ENCODE results near the gene BTN3A1.

BTN3A1 gene

DNA sequence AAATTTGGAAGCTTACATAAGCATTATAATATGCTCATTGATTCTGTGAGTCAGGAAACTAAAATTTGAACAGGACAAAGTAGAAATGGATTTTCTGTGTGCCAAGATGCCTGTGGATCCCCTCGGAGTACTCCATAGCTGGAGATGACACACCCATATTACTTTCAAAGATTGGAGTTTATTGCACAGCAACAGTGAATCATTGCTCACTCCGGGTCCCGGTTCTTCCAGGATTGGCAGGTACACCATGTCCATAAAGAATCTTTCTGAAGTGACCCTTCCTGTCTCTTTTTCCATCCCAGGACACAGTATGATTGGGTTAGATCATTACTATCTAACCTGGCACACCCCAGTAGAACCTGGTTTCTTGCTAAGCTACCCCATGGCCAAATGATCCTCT is 21.8 kb upstream of the BTN3A1 start:
- no peak for DNase-seq

DNA sequence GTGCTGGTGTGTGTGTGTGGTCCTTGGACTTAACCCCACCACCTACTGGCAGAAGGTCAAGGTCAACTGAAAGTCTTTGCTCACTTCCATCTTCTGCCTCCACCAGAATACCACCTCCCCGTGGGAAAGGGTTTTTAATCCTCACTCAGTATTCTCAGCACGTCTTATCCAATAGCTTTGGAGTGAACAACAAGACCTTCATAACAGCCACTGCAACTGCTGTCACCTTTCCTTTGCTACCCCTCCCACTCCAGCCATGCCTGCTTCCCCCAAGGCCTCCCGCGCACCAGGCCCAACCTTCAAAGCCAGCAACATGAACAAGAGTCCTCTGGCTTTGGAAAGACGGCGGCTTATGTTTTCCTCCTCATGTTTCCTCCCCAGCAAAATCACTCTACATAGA is 20.0 kb upstream of the BTN3A1 start:
- DNase-seq: no peak

- DNase-seq: no peak
These were observed 18.3 kb upstream of the BTN3A1 start for GRCh38 chr6:26383624-26384417.

DNA sequence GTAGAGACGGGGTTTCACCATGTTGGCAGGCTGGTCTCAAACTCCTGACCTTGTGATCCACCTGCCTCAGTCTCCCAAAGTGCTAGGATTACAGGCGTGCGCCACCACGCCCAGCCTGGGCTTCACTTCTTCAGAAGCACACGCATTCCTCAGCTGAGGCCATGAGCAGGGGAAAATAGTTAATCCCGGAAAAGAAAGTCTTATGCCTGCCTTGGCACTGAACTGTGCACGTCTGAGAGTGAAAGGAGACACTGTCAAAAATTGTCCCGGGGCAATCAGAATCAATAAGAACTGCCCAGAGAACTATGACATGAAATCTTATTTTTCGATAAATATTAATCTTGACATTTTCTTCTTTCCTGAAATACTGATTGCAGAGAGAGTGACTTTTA is 16.3 kb upstream of the BTN3A1 start:
- DNase-seq: no peak

DNA sequence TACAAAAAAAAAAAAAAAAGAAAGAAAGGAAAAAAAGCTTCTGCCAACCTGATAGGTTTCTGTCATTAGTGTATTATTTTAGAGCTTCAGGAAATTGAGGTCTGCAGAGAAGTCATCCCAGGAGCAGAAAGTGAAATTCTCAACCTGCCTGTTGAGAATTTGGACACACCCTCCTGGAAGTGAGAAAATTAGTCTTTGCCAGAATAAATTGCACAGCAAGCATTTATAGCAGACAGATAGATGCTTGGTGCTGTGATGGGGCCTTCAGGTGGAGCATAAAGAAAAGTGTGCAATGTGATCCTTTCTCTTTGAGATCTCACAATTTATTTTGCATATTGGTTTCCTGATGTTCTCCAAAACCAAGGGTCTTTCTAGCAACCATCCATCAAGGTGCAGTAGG is 14.5 kb upstream of the BTN3A1 start:
- no peak for DNase-seq

DNA sequence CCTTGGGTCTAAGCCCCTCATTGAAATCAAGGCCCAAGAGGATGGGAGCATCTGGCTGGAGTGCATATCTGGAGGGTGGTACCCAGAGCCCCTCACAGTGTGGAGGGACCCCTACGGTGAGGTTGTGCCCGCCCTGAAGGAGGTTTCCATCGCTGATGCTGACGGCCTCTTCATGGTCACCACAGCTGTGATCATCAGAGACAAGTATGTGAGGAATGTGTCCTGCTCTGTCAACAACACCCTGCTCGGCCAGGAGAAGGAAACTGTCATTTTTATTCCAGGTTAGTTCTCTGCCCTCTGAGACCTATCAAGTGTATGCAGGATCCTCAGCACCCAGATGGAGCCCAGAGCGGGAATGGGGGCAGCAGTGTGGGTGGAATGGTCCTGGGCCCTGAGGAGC is 14.1 kb upstream of the BTN3A1 start:
- no peak for DNase-seq

- DNase-seq: no peak
These were observed 13.6 kb upstream of the BTN3A1 start for GRCh38 chr6:26388441-26388840.

DNA sequence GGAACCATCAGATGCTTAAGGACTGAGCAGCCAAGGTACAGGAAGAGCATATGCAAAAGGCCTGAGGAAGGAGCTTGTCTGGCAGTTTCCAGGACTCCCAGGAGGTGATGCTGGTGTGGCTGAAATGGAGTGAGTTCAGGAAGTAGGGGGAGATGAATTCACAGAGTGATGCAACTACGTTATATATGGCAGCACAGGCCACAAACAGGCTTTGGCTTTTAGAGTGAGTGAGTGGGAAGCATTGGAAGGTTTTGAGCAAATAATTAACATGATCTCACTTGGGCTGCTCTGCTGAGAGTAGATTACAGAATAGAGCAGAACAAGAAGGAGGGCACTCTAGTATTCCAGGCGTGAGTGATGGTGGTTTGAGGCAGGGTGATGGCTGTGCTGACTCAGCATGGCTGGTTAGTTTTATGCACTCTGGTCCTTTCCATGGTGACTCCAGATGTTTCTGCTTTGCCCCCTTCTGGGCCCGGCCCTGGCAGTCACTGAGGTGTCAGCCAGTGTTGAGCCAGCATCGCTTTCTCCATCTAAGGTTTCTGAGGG is 12.7 kb upstream of the BTN3A1 start:
- no peak for DNase-seq

DNA sequence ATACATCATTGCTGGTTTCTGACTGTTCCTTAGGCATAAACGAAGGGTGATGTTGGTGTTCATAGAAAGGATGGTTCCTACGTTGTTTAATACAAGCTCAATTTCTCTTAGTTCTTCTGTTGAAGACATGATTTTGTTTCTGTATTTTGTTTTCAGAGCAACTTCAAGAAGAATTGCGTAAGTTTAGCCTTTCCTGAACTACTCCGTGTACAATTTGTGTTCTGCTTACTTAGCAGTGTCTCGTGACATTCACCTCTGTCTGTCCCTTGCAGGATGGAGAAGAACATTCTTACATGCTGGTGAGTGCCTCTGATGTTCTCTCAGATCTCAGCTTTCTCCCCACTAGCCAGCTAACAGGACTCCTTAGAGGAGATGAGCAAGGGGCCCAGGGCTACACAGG is 11.5 kb upstream of the BTN3A1 start:
- no peak for DNase-seq

DNA sequence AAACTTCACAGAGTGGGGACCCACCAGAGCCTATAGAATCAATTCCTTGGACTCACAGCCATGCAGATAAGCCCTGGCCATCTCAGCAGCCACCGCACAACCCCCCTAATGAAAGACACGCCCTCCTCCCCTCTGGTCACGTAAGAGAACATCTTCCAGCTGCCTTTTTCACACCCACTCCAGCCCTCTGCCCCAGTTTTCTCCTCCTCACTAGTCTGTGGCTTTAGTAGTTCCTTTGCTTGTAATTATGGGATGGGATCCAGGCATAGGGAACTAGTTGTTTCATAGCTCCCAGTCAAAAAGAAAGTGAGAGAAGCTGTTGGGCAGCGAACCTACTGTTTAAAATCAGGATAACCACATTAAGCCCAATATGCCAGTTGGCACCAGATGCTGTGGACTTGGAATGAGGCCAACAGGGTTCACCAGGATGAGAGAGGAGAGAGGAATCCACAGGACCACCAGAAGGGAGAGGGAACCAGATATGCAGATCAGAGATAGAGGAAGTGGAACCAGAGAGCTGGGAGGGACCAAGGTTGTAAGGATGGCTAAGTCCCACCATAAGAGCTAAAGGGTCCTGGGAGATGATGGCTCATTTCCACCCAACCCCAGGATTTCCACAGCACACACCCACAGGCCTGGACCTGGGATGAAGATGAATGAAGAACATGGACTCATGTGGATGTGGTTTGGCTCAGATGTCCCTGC is 9.0 kb upstream of the BTN3A1 start:
- DNase-seq: no peak

DNA sequence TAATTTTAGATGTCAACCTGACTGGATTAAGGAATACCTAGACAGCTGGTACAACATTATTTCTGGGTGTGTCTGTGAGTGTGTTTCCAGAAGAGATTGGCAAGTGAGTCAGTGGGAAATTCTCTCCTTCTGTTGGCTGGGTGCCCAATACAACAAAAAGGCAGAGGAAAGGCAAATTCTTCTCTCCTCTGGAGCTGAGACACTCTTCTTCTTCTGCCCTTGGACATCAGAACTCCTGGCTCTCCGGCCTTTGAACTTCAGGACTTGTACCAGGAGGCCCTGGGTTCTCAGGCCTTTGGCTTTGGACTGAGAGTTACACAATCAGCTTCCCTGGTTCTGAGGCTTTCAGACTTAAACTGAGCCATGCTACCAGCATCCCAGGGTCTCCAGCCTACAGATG is 7.8 kb upstream of the BTN3A1 start:
- no peak for DNase-seq

GRCh38 chr6:26398555-26398954 is 3.5 kb upstream of the BTN3A1 start:
- no peak for DNase-seq

DNA sequence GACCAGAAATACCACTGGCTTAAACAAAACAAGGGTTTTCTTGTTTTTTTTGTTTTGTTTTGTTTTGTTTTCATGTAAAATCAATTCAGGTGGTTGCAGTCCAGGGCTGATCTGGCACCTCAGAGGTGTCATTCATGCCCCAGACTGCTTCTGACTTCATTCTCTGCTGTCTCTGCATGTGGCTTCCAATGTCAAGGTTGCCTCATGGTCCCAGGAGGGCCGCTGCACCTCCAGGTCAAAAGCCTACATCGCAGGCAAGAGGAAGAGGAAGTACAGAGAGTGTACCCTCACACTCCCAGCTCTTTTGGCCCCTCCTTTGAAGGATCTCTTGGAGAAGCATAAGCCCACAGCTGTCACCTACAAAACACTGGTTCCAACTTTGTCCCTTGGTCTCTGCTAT is 1.4 kb upstream of the BTN3A1 start:
- no peak for DNase-seq

DNA sequence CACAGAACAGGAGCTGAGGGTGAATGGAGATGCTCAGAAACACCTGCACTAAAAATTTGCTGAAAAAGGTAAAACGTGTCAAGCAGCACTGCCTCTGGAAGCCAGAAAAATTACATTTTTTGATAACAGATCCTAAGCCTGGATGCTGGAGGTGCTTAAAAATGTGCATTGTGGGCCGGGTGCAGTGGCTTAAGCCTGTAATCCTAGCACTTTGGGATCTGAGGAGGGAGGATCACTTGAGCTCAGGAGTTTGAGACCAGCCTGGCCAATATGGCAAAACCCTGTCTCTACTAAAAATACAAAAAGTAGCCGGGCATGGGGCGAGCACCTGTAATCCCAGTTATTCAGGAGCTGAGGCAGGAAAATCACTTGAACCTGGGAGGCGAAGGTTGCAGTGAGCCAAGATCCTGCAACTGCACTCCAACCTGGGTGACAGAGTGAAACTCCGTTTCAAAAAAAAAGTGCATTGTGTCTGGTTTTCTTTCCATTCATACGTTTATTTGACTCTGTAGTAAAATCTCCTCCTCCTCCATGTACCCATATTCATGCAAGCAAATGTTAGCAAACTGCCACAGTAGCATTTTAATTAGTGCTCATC is 587 bp upstream of the BTN3A1 start:
- DNase-seq: no peak

DNA sequence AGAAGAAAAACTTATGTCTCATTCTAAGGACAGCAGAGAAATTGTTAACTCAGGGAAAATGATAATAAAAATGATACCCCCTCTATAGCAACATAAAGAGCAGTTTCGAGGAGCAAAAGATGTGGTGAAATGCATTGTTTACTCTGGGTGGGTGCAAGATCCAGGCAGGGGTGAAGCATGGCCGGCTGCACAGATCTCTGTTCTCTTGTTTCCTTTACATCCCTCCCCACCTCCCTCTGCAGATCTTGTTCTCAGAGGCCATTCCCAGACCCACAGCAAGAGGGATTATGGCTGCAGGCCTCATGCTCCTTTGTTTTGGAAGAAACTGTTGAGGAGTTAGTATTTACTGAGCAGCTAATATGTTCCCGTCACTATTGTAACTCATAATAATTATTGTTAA is 1.8 kb downstream of the BTN3A1 start:
- no peak for DNase-seq

- DNase-seq: no peak
These were observed 2.5 kb downstream of the BTN3A1 start for GRCh38 chr6:26404546-26404945.

GRCh38 chr6:26408828-26409730 is 7.0 kb downstream of the BTN3A1 start:
- DNase-seq: no peak

GRCh38 chr6:26411751-26412150 is 9.7 kb downstream of the BTN3A1 start:
- no peak for DNase-seq

DNA sequence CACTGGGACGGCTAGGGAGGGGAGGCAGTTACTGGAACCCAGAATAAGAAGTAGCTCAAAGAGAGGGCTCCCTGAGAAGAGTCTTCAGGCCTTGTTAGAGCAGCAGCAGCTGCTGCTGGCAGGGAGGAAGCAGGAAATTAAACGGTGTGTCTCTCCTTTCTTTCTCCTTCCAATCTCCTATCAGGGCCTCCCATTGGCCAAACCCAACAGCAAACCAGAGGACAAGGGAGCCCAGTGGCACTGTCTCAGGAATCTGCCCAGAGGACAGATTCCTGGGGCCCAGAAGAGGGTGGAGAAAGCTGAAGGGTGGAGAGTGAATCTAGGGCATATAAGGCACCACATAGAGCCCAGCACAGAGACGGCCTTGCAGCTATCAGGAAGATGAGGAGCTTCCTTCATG is 10.2 kb downstream of the BTN3A1 start:
- no peak for DNase-seq

DNA sequence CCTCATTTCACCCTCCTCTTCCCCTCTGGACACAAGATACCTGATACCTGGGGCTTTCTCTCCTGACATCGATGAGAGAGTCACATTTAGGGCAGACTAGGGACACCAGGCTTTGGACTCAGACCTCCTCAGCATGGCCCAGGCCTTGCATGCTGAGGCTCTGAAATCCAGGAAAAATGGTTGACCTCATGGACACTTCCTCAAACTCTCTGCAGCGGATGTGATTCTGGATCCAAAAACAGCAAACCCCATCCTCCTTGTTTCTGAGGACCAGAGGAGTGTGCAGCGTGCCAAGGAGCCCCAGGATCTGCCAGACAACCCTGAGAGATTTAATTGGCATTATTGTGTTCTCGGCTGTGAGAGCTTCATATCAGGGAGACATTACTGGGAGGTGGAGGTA is 10.9 kb downstream of the BTN3A1 start:
- no peak for DNase-seq

GRCh38 chr6:26414281-26414680 is 12.2 kb downstream of the BTN3A1 start:
- no peak for DNase-seq

GRCh38 chr6:26415036-26415614 is 13.1 kb downstream of the BTN3A1 start:
- no peak for DNase-seq

DNA sequence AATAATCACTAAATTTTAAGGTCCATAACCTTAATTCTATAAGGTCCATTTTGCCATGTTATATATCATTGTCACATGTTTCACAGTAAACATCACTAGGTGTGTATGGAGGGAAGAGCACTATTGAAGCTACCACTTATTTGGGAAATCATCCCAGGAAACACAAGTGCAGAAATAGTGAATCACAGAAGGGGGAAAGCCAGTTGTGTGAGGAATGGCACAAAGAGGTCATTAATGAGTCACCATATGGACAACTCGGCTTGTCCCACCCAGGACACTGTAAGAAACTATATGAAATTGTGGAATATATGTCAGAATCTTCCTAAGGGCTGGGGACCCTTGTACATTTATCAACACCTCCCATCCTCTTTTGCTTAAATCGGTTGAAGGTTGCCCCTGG is 13.7 kb downstream of the BTN3A1 start:
- no peak for DNase-seq

Data from activated CD4-positive, alpha-beta T cell treated with anti-CD3 and anti-CD28 coated beads, Interleukin-2, amount 50 U/mL, for 16 hours (primary cell).